ENCODE data around the gene MAD1L1.

DNA sequence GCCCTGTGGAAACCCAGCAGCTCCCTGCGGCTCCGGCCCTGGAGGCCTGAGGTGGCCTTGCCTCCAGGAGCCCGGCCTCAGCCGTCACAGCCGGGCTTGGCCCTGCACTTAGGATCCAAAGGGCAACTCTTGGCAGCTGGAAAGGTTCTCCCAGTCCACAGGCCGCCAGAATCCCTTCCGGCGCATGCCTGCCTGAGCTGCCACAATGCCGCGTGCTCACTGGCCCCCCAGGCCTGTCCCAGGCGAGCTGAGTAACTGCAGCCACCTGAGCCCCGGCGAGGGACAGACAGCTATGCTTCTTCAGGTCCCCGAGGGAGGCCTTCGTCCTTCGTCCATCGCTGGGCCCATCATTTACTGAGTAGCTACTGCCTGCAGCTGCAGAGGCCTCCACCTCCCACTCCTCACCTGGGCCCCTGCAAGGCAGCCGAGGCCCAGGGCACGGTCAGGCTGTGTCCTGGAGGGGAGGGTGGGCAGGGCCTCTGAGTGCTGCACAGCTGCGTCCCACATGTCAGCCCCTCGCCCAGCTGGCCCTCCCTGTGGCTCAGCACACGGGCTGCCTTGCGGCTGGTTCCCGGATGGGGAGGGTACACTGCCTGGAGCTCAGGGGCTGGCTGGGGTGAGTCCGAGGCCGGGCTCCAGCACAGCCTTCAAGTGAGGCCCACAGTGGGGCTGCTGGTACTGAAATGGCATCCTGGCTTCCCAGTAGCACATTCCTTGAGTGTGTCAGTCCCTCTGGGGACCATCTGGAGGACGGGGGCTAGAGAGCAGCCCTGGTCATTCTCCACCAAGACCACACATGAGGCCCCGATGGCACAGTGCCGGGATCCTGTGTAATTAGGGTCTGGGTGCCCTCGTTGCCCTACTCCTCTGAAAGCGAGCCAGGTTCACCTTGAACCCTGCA lies 390.2 kb downstream of the MAD1L1 start:
- TF ChIP-seq, protein P1, sequence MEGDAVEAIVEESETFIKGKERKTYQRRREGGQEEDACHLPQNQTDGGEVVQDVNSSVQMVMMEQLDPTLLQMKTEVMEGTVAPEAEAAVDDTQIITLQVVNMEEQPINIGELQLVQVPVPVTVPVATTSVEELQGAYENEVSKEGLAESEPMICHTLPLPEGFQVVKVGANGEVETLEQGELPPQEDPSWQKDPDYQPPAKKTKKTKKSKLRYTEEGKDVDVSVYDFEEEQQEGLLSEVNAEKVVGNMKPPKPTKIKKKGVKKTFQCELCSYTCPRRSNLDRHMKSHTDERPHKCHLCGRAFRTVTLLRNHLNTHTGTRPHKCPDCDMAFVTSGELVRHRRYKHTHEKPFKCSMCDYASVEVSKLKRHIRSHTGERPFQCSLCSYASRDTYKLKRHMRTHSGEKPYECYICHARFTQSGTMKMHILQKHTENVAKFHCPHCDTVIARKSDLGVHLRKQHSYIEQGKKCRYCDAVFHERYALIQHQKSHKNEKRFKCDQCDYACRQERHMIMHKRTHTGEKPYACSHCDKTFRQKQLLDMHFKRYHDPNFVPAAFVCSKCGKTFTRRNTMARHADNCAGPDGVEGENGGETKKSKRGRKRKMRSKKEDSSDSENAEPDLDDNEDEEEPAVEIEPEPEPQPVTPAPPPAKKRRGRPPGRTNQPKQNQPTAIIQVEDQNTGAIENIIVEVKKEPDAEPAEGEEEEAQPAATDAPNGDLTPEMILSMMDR (IDR thresholded peaks at IDR 0.05; ENCODE audit: insufficient read depth, low read depth, low read length), result no peak
- TF ChIP-seq EZH2 (IDR thresholded peaks at IDR 0.05; ENCODE audit: insufficient read depth, low read length), result no peak
